HepG2 (cell line): ENCODE results near the gene RASD1. TPM values are rescaled to one million over a fixed set of nuclear protein-coding genes. Genes with fewer than 3 reads are reported as not detected.

Source experiments
- ATM ChIP-seq: fragments of 450-650 bp; IDR thresholded peaks from 2 replicates; pipeline ENCODE4 v1.7.1; 2017; ENCODE audit warnings: mild to moderate bottlenecking, borderline replicate concordance
- HOXD1 ChIP-seq: sonication (generic); formaldehyde crosslinking; IDR thresholded peaks from 2 replicates; pipeline ENCODE4 v1.5.0; 2020; ENCODE audit warnings: missing genetic modification reagents
- KLF15 ChIP-seq: sonication (generic); formaldehyde crosslinking; IDR thresholded peaks from 2 replicates; pipeline ENCODE4 v1.8.1; 2023; ENCODE audit warnings: borderline replicate concordance, mild to moderate bottlenecking, inconsistent platforms, missing genetic modification reagents, mixed read lengths
- REPIN1 ChIP-seq: sonication (generic); formaldehyde crosslinking; IDR thresholded peaks from 2 replicates; pipeline ENCODE4 v1.8.0; 2022; ENCODE audit warnings: missing genetic modification reagents, low read depth, mild to moderate bottlenecking, borderline replicate concordance
- SP5 ChIP-seq: IDR thresholded peaks from 2 replicates; pipeline ENCODE4 v1.6.1; 2016; ENCODE audit warnings: low read depth, borderline replicate concordance
- ZNF407 ChIP-seq: sonication (generic); formaldehyde crosslinking; IDR thresholded peaks from one replicate; pipeline ENCODE4 v1.5.1; 2020; ENCODE audit warnings: mild to moderate bottlenecking, missing genetic modification reagents; ENCODE audit errors: not compliant biosample characterization
- ZNF576 ChIP-seq: sonication (generic); formaldehyde crosslinking; IDR thresholded peaks from 2 replicates; pipeline ENCODE4 v1.4.0; 2020; ENCODE audit warnings: mild to moderate bottlenecking, missing genetic modification reagents
- polyA plus RNA-seq, 8 experiments: library from polyadenylated mRNA; depleted of rRNA in 3 of 8; stranded (reverse) in 7 of 8; unstranded in 1 of 8; fragments of >200 nt; fragmentation: Illumina TruSeq in 4 of 8; extraction: Trizol in 4 of 8; gene quantifications; 2 replicates each; pipeline versions ENCODE4 v1.2.1 to v1.2.3, GENCODE V29; 2011 to 2016; ENCODE audit warnings: low read depth in 4 of 8, missing spikeins in 1 of 8, mixed read lengths in 1 of 8; ENCODE audit not compliant: insufficient read depth in 1 of 8
- total RNA-seq, 5 experiments: library from RNA; depleted of rRNA; stranded (reverse); fragments of >200 nt; fragmentation: Illumina TruSeq; extraction: Trizol; gene quantifications; 2 replicates each; pipeline ENCODE4 v1.2.3, GENCODE V29; 2016; ENCODE audit warnings: low read depth in 1 of 5
- TF ChIP-seq, protein P1 (sequence below): sonication (generic); formaldehyde crosslinking; IDR thresholded peaks from 2 replicates; pipeline ENCODE4 v1.4.0; 2020; ENCODE audit warnings: mild to moderate bottlenecking, missing genetic modification reagents, borderline replicate concordance
- TF ChIP-seq, protein P2 (sequence below): sonication (generic); formaldehyde crosslinking; IDR thresholded peaks from 2 replicates; pipeline ENCODE4 v1.4.0; 2020; ENCODE audit warnings: missing genetic modification reagents
- TF ChIP-seq, protein P3 (sequence below), 2 experiments: IDR thresholded peaks; 2 replicates each; pipeline ENCODE4 v1.6.1; 2011 to 2012; ENCODE audit warnings: low read length in 2 of 2, borderline replicate concordance in 1 of 2, low read depth in 1 of 2, mild to moderate bottlenecking in 1 of 2, moderate library complexity in 1 of 2

The RASD1 gene
- total and polyA plus RNA-seq, 2 of the 13 experiments (the other 11 are each of a cell fraction or from before 2014, with no cell fraction given): 1.6 to 4.2 TPM

GRCh38 chr17:17476865-17477467, 19.2 kb downstream of the RASD1 start, which contains the start of gene MED9 (continued):
- TF ChIP-seq ZNF407: peak; percentile 68
- TF ChIP-seq, protein P1, sequence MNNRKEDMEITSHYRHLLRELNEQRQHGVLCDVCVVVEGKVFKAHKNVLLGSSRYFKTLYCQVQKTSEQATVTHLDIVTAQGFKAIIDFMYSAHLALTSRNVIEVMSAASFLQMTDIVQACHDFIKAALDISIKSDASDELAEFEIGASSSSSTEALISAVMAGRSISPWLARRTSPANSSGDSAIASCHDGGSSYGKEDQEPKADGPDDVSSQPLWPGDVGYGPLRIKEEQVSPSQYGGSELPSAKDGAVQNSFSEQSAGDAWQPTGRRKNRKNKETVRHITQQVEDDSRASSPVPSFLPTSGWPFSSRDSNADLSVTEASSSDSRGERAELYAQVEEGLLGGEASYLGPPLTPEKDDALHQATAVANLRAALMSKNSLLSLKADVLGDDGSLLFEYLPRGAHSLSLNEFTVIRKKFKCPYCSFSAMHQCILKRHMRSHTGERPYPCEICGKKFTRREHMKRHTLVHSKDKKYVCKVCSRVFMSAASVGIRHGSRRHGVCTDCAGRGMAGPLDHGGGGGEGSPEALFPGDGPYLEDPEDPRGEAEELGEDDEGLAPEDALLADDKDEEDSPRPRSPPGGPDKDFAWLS (CRISPR knock-in tag): no peak
- peak; percentile 74 for TF ChIP-seq HOXD1 (CRISPR knock-in tag)
- peak; percentile 82 for TF ChIP-seq REPIN1 (CRISPR knock-in tag)
- TF ChIP-seq ATM: no peak
- TF ChIP-seq, protein P2, sequence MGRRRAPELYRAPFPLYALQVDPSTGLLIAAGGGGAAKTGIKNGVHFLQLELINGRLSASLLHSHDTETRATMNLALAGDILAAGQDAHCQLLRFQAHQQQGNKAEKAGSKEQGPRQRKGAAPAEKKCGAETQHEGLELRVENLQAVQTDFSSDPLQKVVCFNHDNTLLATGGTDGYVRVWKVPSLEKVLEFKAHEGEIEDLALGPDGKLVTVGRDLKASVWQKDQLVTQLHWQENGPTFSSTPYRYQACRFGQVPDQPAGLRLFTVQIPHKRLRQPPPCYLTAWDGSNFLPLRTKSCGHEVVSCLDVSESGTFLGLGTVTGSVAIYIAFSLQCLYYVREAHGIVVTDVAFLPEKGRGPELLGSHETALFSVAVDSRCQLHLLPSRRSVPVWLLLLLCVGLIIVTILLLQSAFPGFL (CRISPR knock-in tag): no peak
- TF ChIP-seq, protein P3, sequence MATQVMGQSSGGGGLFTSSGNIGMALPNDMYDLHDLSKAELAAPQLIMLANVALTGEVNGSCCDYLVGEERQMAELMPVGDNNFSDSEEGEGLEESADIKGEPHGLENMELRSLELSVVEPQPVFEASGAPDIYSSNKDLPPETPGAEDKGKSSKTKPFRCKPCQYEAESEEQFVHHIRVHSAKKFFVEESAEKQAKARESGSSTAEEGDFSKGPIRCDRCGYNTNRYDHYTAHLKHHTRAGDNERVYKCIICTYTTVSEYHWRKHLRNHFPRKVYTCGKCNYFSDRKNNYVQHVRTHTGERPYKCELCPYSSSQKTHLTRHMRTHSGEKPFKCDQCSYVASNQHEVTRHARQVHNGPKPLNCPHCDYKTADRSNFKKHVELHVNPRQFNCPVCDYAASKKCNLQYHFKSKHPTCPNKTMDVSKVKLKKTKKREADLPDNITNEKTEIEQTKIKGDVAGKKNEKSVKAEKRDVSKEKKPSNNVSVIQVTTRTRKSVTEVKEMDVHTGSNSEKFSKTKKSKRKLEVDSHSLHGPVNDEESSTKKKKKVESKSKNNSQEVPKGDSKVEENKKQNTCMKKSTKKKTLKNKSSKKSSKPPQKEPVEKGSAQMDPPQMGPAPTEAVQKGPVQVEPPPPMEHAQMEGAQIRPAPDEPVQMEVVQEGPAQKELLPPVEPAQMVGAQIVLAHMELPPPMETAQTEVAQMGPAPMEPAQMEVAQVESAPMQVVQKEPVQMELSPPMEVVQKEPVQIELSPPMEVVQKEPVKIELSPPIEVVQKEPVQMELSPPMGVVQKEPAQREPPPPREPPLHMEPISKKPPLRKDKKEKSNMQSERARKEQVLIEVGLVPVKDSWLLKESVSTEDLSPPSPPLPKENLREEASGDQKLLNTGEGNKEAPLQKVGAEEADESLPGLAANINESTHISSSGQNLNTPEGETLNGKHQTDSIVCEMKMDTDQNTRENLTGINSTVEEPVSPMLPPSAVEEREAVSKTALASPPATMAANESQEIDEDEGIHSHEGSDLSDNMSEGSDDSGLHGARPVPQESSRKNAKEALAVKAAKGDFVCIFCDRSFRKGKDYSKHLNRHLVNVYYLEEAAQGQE (IDR thresholded peaks at IDR 0.05; ENCODE audit: borderline replicate concordance in 1 of 2, low read depth in 1 of 2, low read length in 2 of 2): no peak
- no peak for TF ChIP-seq KLF15
- peak; percentile 15; the same call in 1 of the 2 replicates for TF ChIP-seq SP5
- no peak for TF ChIP-seq ZNF576 (CRISPR knock-in tag)
